Measurements from ENCODE around the gene CLCN1. TPM values are rescaled to one million over a fixed set of nuclear protein-coding genes. Genes with fewer than 3 reads are reported as not detected.
"Not testable (repeated sequence)": the region's sequence is repeated elsewhere in the genome, so short reads cannot be mapped to it uniquely, and the experiment has no call there.

CLCN1 gene
- total RNA-seq, 2 donors from 2014 or later = 0.10 TPM; not detected in 1

GRCh38 chr7:143391462-143392404 is 75.8 kb downstream of the CLCN1 start:
- peak in 1 of 2 donors; percentile 11 for ATAC-seq
- H3K4me3 Mint-ChIP-seq = no peak overlapping the region
- no peaks in the 10 kb centered on the region for H3K36me3 Mint-ChIP-seq
- H3K27me3 Mint-ChIP-seq = no peaks in the 10 kb centered on the region
- H3K4me1 Mint-ChIP-seq (ENCODE audit: low read depth in 2 of 2) = peaks cover 14 to 25% of the 10 kb centered on the region in 2 donors
- no peak overlapping the region for H3K27ac Mint-ChIP-seq
- no peak for DNase-seq (ENCODE audit: low spot score)
- no peaks in the 10 kb centered on the region for H3K9me3 Mint-ChIP-seq

- not testable (repeated sequence) for H3K27ac Mint-ChIP-seq; ATAC-seq; H3K27me3 Mint-ChIP-seq; H3K36me3 Mint-ChIP-seq; H3K9me3 Mint-ChIP-seq; H3K4me3 Mint-ChIP-seq; DNase-seq (ENCODE audit: low spot score)
- peaks cover 14 to 25% of the 10 kb centered on the region in 2 donors for H3K4me1 Mint-ChIP-seq (ENCODE audit: low read depth in 2 of 2)
Measured at GRCh38 chr7:143392427-143392826, 76.5 kb downstream of the CLCN1 start.

GRCh38 chr7:143392875-143393266 is 77.0 kb downstream of the CLCN1 start:
- Mint-ChIP-seq H3K27me3 (no peaks in the 10 kb centered on the region), H3K9me3 (no peaks in the 10 kb centered on the region), H3K27ac (no peak overlapping the region), H3K4me3 (no peak overlapping the region), H3K4me1 (ENCODE audit: low read depth in 2 of 2) (peaks cover 14 to 27% of the 10 kb centered on the region in 2 donors), H3K36me3 (no peaks in the 10 kb centered on the region)
- ATAC-seq (no peak), DNase-seq (ENCODE audit: low spot score) (no peak)

- Mint-ChIP-seq H3K4me1 (ENCODE audit: low read depth in 2 of 2) (peaks cover 14 to 27% of the 10 kb centered on the region in 2 donors), H3K4me3 (no peak overlapping the region), H3K27me3 (no peaks in the 10 kb centered on the region), H3K27ac (no peak overlapping the region), H3K36me3 (no peaks in the 10 kb centered on the region), H3K9me3 (no peaks in the 10 kb centered on the region)
- no peak for ATAC-seq
- DNase-seq (ENCODE audit: low spot score) = no peak
Measured at GRCh38 chr7:143393267-143394041, 77.5 kb downstream of the CLCN1 start.

- Mint-ChIP-seq H3K27me3 (no peaks in the 10 kb centered on the region), H3K4me1 (ENCODE audit: low read depth in 2 of 2) (peaks cover 14 to 27% of the 10 kb centered on the region in 2 donors), H3K27ac (no peak overlapping the region), H3K4me3 (no peak overlapping the region), H3K9me3 (no peaks in the 10 kb centered on the region), H3K36me3 (no peaks in the 10 kb centered on the region)
- DNase-seq (ENCODE audit: low spot score) = no peak
- ATAC-seq = no peak
Measured at GRCh38 chr7:143394068-143394467, 78.2 kb downstream of the CLCN1 start.

- H3K27ac Mint-ChIP-seq = peak overlapping the region in 1 of 2 donors; percentile 18
- H3K4me1 Mint-ChIP-seq (ENCODE audit: low read depth in 2 of 2) = peaks cover 14 to 22% of the 10 kb centered on the region in 2 donors
- H3K4me3 Mint-ChIP-seq = no peak overlapping the region
- ATAC-seq (no peak), DNase-seq (ENCODE audit: low spot score) (no peak)
- H3K27me3 Mint-ChIP-seq = no peaks in the 10 kb centered on the region
- no peaks in the 10 kb centered on the region for H3K36me3 Mint-ChIP-seq
- H3K9me3 Mint-ChIP-seq = no peaks in the 10 kb centered on the region
Measured at GRCh38 chr7:143394777-143395176, 78.9 kb downstream of the CLCN1 start.

- H3K4me1 Mint-ChIP-seq (ENCODE audit: low read depth in 2 of 2) = peaks cover 8 to 18% of the 10 kb centered on the region in 2 donors
- no peaks in the 10 kb centered on the region for H3K27me3 Mint-ChIP-seq
- H3K4me3 Mint-ChIP-seq = no peak overlapping the region
- no peaks in the 10 kb centered on the region for H3K36me3 Mint-ChIP-seq
- DNase-seq (ENCODE audit: low spot score) (peak; percentile 13), ATAC-seq (no peak)
- peak overlapping the region in 1 of 2 donors; percentile 18 for H3K27ac Mint-ChIP-seq
- no peaks in the 10 kb centered on the region for H3K9me3 Mint-ChIP-seq
Measured at GRCh38 chr7:143395187-143396149, 79.6 kb downstream of the CLCN1 start.

- Mint-ChIP-seq H3K9me3 (no peaks in the 10 kb centered on the region), H3K27me3 (no peaks in the 10 kb centered on the region), H3K36me3 (no peaks in the 10 kb centered on the region), H3K27ac (no peak overlapping the region), H3K4me3 (no peak overlapping the region), H3K4me1 (ENCODE audit: low read depth in 2 of 2) (peaks cover 8 to 18% of the 10 kb centered on the region in 2 donors)
- ATAC-seq = no peak
- no peak for DNase-seq (ENCODE audit: low spot score)
Measured at GRCh38 chr7:143396182-143396581, 80.3 kb downstream of the CLCN1 start.

- H3K4me3 Mint-ChIP-seq = no peak overlapping the region
- H3K4me1 Mint-ChIP-seq (ENCODE audit: low read depth in 2 of 2) = peaks cover 8 to 18% of the 10 kb centered on the region in 2 donors
- DNase-seq (ENCODE audit: low spot score) (no peak), ATAC-seq (no peak)
- no peak overlapping the region for H3K27ac Mint-ChIP-seq
- H3K36me3 Mint-ChIP-seq = no peaks in the 10 kb centered on the region
- H3K27me3 Mint-ChIP-seq = no peaks in the 10 kb centered on the region
- no peaks in the 10 kb centered on the region for H3K9me3 Mint-ChIP-seq
Measured at GRCh38 chr7:143396625-143397556, 81.0 kb downstream of the CLCN1 start.

GRCh38 chr7:143397710-143398530 is 82.0 kb downstream of the CLCN1 start:
- no peak overlapping the region for H3K4me3 Mint-ChIP-seq
- no peak overlapping the region for H3K27ac Mint-ChIP-seq
- no peak for ATAC-seq
- no peaks in the 10 kb centered on the region for H3K27me3 Mint-ChIP-seq
- no peaks in the 10 kb centered on the region for H3K9me3 Mint-ChIP-seq
- DNase-seq (ENCODE audit: low spot score) = no peak
- H3K36me3 Mint-ChIP-seq = no peaks in the 10 kb centered on the region
- peaks cover 8 to 18% of the 10 kb centered on the region in 2 donors for H3K4me1 Mint-ChIP-seq (ENCODE audit: low read depth in 2 of 2)

- H3K36me3 Mint-ChIP-seq = no peaks in the 10 kb centered on the region
Measured at GRCh38 chr7:143398616-143399015, 82.7 kb downstream of the CLCN1 start.

GRCh38 chr7:143399151-143399550 is 83.2 kb downstream of the CLCN1 start:
- no peak overlapping the region for H3K4me3 Mint-ChIP-seq
- ATAC-seq (no peak), DNase-seq (ENCODE audit: low spot score) (no peak)
- H3K9me3 Mint-ChIP-seq = no peaks in the 10 kb centered on the region
- H3K27me3 Mint-ChIP-seq = no peaks in the 10 kb centered on the region
- H3K27ac Mint-ChIP-seq = no peak overlapping the region
- peaks cover 8 to 12% of the 10 kb centered on the region in 2 donors for H3K4me1 Mint-ChIP-seq (ENCODE audit: low read depth in 2 of 2)
- no peaks in the 10 kb centered on the region for H3K36me3 Mint-ChIP-seq

More at GRCh38 chr7:143398616-143399015, 82.7 kb downstream of the CLCN1 start:
- H3K27ac Mint-ChIP-seq = no peak overlapping the region
- H3K4me3 Mint-ChIP-seq = no peak overlapping the region
- peaks cover 8 to 17% of the 10 kb centered on the region in 2 donors for H3K4me1 Mint-ChIP-seq (ENCODE audit: low read depth in 2 of 2)
- no peak for DNase-seq (ENCODE audit: low spot score)
- H3K27me3 Mint-ChIP-seq = no peaks in the 10 kb centered on the region
- no peaks in the 10 kb centered on the region for H3K9me3 Mint-ChIP-seq
- ATAC-seq = no peak

Measured in natural killer cell treated with Interleukin-12 subunit alpha and Interleukin-12 subunit beta and Interleukin-15 and Interleukin-18, amount 100 ng/mL, for 72 hours (primary cell).